Measurements from ENCODE around the gene FGL2. TPM values are rescaled to one million over a fixed set of nuclear protein-coding genes. Genes with fewer than 3 reads are reported as not detected.
A peak's percentile ranks its signal among the peaks of the same experiment; 100 is the strongest.

FGL2 gene, protein sequence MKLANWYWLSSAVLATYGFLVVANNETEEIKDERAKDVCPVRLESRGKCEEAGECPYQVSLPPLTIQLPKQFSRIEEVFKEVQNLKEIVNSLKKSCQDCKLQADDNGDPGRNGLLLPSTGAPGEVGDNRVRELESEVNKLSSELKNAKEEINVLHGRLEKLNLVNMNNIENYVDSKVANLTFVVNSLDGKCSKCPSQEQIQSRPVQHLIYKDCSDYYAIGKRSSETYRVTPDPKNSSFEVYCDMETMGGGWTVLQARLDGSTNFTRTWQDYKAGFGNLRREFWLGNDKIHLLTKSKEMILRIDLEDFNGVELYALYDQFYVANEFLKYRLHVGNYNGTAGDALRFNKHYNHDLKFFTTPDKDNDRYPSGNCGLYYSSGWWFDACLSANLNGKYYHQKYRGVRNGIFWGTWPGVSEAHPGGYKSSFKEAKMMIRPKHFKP
- total RNA-seq = 1 to 10 TPM; 2.0 to 8.4 TPM
- 18.3 TPM for polyA plus RNA-seq (ENCODE audit: insufficient read depth, low read depth, low replicate concordance)
- long read RNA-seq, donor 1, full-length matches to known transcripts = 8 of 8 reads
- long read RNA-seq, donor 1, partial matches to known transcripts = 0 of 8 reads
- long read RNA-seq, donor 1, other reads (novel, unspliced or antisense) = 0 of 8 reads
- long read RNA-seq, donor 2, full-length matches to known transcripts = 1 of 1 reads
- long read RNA-seq, donor 2, partial matches to known transcripts = 0 of 1 reads
- long read RNA-seq, donor 2, other reads (novel, unspliced or antisense) = 0 of 1 reads

DNA sequence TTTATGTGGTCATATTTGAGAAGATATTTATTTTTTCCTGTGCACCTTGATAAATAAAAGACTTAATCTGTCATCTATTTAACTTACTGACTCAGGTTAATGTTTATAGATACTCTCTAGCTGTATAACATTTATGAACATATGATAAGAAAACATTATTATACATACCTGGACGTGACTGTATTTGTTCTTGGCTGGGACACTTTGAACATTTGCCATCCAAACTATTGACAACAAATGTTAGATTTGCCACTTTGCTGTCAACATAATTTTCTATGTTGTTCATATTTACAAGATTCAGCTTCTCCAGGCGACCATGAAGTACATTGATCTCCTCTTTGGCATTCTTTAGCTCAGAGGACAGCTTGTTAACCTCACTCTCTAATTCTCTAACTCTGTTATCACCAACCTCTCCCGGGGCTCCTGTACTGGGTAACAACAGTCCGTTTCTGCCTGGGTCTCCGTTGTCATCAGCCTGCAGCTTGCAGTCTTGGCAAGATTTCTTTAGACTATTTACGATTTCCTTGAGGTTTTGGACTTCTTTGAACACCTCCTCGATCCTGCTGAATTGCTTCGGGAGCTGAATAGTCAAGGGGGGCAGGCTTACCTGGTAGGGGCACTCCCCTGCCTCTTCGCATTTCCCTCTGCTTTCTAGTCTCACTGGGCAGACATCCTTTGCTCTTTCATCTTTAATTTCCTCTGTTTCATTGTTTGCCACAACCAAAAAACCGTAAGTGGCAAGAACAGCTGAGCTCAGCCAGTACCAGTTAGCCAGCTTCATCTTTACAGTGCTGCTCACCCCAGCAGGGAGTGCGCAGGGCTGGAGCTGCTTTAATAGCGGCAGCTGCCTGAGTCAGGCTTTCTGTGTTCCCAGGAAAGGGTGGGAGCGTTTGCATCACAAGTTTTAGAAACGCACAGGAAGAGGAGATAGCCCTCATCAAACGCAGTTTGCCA, at the start of gene FGL2:
TSS of gene FGL2 (minus strand) at position 807 of the 954 bp plus-strand sequence. CDS start at position 781, 26 bp downstream.
- Histone ChIP-seq H3K36me3 (ENCODE audit: low read depth, missing control alignments) (no peaks in the 10 kb centered on the region), H3K27ac (peak within 1 kb of the TSS; percentile 25 to 47), H3K4me1 (no peaks in the 10 kb centered on the region), H3K27me3 (no peaks in the 10 kb centered on the region), H3K9me3 (no peaks in the 10 kb centered on the region), H3K4me3 (peak within 1 kb of the TSS; percentile 32 to 37)
- WGBS, 2 donors = 12 to 17% methylated on average over 15 of the region's 15 CpGs
- intact Hi-C loops (cut with DNase I; ENCODE audit: low total_unique reads) = no loop called here
- peak; percentile 67 for DNase-seq
- TF ChIP-seq POLR2A (IDR thresholded peaks at IDR 0.05) = no peak
- TF ChIP-seq, protein P1, sequence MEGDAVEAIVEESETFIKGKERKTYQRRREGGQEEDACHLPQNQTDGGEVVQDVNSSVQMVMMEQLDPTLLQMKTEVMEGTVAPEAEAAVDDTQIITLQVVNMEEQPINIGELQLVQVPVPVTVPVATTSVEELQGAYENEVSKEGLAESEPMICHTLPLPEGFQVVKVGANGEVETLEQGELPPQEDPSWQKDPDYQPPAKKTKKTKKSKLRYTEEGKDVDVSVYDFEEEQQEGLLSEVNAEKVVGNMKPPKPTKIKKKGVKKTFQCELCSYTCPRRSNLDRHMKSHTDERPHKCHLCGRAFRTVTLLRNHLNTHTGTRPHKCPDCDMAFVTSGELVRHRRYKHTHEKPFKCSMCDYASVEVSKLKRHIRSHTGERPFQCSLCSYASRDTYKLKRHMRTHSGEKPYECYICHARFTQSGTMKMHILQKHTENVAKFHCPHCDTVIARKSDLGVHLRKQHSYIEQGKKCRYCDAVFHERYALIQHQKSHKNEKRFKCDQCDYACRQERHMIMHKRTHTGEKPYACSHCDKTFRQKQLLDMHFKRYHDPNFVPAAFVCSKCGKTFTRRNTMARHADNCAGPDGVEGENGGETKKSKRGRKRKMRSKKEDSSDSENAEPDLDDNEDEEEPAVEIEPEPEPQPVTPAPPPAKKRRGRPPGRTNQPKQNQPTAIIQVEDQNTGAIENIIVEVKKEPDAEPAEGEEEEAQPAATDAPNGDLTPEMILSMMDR (IDR thresholded peaks at IDR 0.05) = no peak

DNA sequence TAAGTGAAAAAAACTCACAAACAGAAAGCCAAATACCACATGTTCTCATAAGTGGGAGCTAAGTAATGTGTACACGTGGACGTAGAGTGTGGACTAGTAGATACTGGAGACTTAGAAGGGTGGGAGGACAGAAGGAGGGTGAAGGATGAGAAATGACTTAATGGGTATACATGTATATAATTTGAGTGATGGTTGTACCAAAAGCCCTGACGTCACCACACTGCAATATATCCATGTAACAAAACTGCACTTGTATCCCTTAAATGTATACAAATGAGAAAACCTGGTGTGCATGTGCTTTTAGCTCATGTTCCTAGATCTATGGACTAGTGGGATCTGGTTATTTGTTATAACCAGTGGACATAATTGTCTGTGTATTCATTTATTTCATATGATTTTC, 48.5 kb upstream of the FGL2 start:
- intact Hi-C loops (cut with DNase I; ENCODE audit: low total_unique reads) = no loop called here
- H3K27me3 ChIP-seq = no peaks in the 10 kb centered on the region
- no peak overlapping the region for H3K4me3 ChIP-seq
- no peak overlapping the region for H3K27ac ChIP-seq
- 89 to 90% methylated on average over 3 of the region's 3 CpGs for WGBS, 2 donors
- no peaks in the 10 kb centered on the region for H3K36me3 ChIP-seq (ENCODE audit: low read depth, missing control alignments)
- DNase-seq = no peak
- TF ChIP-seq, protein P1 (IDR thresholded peaks at IDR 0.05) = no peak
- no peak for TF ChIP-seq POLR2A (IDR thresholded peaks at IDR 0.05)
- H3K9me3 ChIP-seq = no peaks in the 10 kb centered on the region
- H3K4me1 ChIP-seq = peaks cover 14% of the 10 kb centered on the region

DNA sequence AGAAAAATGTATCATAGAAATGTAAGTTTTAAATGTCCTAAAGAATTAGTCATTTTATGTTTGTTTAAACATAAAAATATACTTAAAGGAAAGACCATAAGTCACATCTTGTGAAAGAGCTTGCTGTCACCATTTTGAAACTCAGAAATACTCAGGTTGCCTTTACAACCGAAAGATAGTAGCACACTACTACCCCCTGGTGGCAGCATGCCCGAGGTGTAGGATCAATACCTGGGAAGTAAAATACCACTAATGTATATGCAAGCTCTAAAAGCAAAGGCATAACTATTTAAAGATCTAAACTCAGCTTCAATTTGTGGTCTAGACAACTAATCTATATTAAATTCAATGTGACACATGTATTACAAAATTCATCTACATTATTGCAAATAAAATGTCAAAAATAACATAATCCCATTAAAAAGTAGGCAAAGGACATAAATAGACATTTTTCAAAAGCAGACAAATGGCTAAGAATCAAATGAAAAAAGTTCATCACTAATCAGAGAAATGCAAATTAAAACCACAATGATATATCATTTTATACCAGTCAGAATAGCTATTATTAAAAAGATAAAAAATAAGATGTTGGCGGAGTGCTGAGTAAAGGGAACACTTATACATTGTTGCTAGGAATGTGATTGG, 47.7 kb upstream of the FGL2 start:
- WGBS, 2 donors = 32 to 33% methylated on average over 3 of the region's 3 CpGs
- Histone ChIP-seq H3K36me3 (ENCODE audit: low read depth, missing control alignments) (no peaks in the 10 kb centered on the region), H3K4me3 (no peak overlapping the region), H3K4me1 (peaks cover 14% of the 10 kb centered on the region), H3K27ac (no peak overlapping the region), H3K9me3 (no peaks in the 10 kb centered on the region), H3K27me3 (no peaks in the 10 kb centered on the region)
- DNase-seq = peak; percentile 82
- intact Hi-C loops (cut with DNase I; ENCODE audit: low total_unique reads) = no loop called here
- no peak for TF ChIP-seq POLR2A (IDR thresholded peaks at IDR 0.05)
- TF ChIP-seq, protein P1 (IDR thresholded peaks at IDR 0.05) = peak; percentile 69 to 77 (median 75)

DNA sequence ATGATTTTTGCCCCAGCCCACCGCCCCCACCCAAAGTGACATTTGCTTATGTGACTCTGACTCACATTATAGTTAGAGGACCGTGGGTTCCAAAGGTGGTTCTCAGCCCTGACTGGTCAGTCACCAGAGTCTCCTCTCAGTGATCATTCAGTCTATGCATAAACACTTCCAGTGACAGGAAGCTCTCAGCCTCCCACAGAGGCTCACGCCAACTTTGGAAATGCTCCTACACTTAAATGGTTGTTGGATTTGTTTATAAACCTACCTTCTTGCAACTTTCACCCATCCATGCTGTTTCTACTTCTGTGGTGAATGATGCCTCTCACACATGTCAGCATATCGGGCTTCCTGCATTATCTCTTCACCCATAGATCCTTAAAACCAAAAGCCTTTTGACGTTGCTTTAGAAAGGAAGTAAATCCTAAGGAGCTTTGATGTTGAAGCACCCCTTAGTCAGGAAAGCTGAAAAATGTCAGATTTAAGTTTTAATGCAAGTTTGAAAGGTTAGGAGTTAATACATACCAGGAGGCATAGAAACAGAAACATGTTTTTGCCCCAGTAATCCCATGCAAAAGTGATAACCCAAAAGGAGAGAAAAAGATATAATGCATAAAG, 46.5 kb upstream of the FGL2 start:
- H3K27ac ChIP-seq = no peak overlapping the region
- H3K36me3 ChIP-seq (ENCODE audit: low read depth, missing control alignments) = no peaks in the 10 kb centered on the region
- H3K4me1 ChIP-seq = peaks cover 14% of the 10 kb centered on the region
- TF ChIP-seq POLR2A (IDR thresholded peaks at IDR 0.05) = no peak
- TF ChIP-seq, protein P1 (IDR thresholded peaks at IDR 0.05) = no peak
- intact Hi-C loops (cut with DNase I; ENCODE audit: low total_unique reads) = no loop called here
- H3K9me3 ChIP-seq = no peaks in the 10 kb centered on the region
- WGBS, 2 donors = 66 to 67% methylated on average over 5 of the region's 5 CpGs
- H3K27me3 ChIP-seq = no peaks in the 10 kb centered on the region
- no peak overlapping the region for H3K4me3 ChIP-seq
- DNase-seq = no peak

All from testis (tissue), 5 donors.